ENCODE data around the gene NTM. TPM values are rescaled to one million over a fixed set of nuclear protein-coding genes. Genes with fewer than 3 reads are reported as not detected.

NTM gene
- total RNA-seq, 1 experiment from 2014 or later = not detected

- TF ChIP-seq SRF (IDR thresholded peaks at IDR 0.05; ENCODE audit: low read depth) = no peak
- Histone ChIP-seq H3K36me3 (ENCODE audit: control insufficient read depth in 1 of 2, insufficient read depth in 2 of 2, low read length in 2 of 2) (no peaks in the 10 kb centered on the region), H4K20me1 (ENCODE audit: insufficient read depth) (no peaks in the 10 kb centered on the region), H3K4me2 (ENCODE audit: low read length) (no peak overlapping the region), H3K4me1 (ENCODE audit: control insufficient read depth in 1 of 2, insufficient read depth in 2 of 2, low read length in 2 of 2) (no peaks in the 10 kb centered on the region), H3K4me3 (replicated peaks in 1 of 2; ENCODE audit: low read depth in 1 of 2, low read length in 2 of 2) (no peak overlapping the region), H3K27ac (ENCODE audit: low read depth, low read length) (no peak overlapping the region), H2AFZ (ENCODE audit: low read depth, low read length, poor library complexity, severe bottlenecking) (no peak overlapping the region), H3K9me2 (ENCODE audit: insufficient read depth) (no peaks in the 10 kb centered on the region), H3K79me2 (ENCODE audit: insufficient read depth, low read length) (no peaks in the 10 kb centered on the region), H3K9me3 (ENCODE audit: control insufficient read depth in 1 of 2, insufficient read depth in 1 of 2, low read depth in 1 of 2, low read length in 2 of 2) (no peaks in the 10 kb centered on the region; a peak in 1 of 4 replicates), H3K27me3 (ENCODE audit: insufficient read depth, low read length) (no peaks in the 10 kb centered on the region), H3K9ac (ENCODE audit: low read length) (no peak overlapping the region)
- POLR2A ChIA-PET = no interaction called here
- intact Hi-C loops (cut with micrococcal nuclease) = no loop called here
- BruUV-seq (replicated peaks) = no TSS peak
- RAD21 ChIA-PET (ENCODE audit: low non-redundant PET in 1 of 2, low total read pairs in 2 of 2, uncharacterized antibody in 2 of 2, unreplicated experiment in 2 of 2) = no interaction called here
- ATAC-seq (no peak), DNase-seq (ENCODE audit: low read depth, low spot score) (no peak)
- CTCF ChIA-PET = no interaction called here
These were observed 293.2 kb downstream of the NTM start for GRCh38 chr11:131663405-131664200.

GRCh38 chr11:131664293-131664692 lies 293.9 kb downstream of the NTM start:
- H3K27me3 ChIP-seq (ENCODE audit: insufficient read depth, low read length) = no peaks in the 10 kb centered on the region
- H3K9ac ChIP-seq (ENCODE audit: low read length) = no peak overlapping the region
- H3K9me2 ChIP-seq (ENCODE audit: insufficient read depth) = no peaks in the 10 kb centered on the region
- ChIA-PET POLR2A (no interaction called here), CTCF (no interaction called here), RAD21 (ENCODE audit: low non-redundant PET in 1 of 2, low total read pairs in 2 of 2, uncharacterized antibody in 2 of 2, unreplicated experiment in 2 of 2) (no interaction called here)
- TF ChIP-seq FOSL1 (IDR thresholded peaks at IDR 0.05; ENCODE audit: low read depth) = no peak
- no peak for TF ChIP-seq ATF3 (IDR thresholded peaks at IDR 0.05)
- H3K4me3 ChIP-seq (replicated peaks in 1 of 2; ENCODE audit: low read depth in 1 of 2, low read length in 2 of 2) = no peak overlapping the region
- no peak overlapping the region for H3K27ac ChIP-seq (ENCODE audit: low read depth, low read length)
- DNase-seq (ENCODE audit: low read depth, low spot score) = no peak
- no TSS peak for BruUV-seq (replicated peaks)
- no peaks in the 10 kb centered on the region for H4K20me1 ChIP-seq (ENCODE audit: insufficient read depth)
- no peaks in the 10 kb centered on the region for H3K36me3 ChIP-seq (ENCODE audit: control insufficient read depth in 1 of 2, insufficient read depth in 2 of 2, low read length in 2 of 2)
- no peaks in the 10 kb centered on the region; a peak in 1 of 4 replicates for H3K9me3 ChIP-seq (ENCODE audit: control insufficient read depth in 1 of 2, insufficient read depth in 1 of 2, low read depth in 1 of 2, low read length in 2 of 2)
- no peak for ATAC-seq
- H3K79me2 ChIP-seq (ENCODE audit: insufficient read depth, low read length) = no peaks in the 10 kb centered on the region
- intact Hi-C loops (cut with micrococcal nuclease) = no loop called here
- no peaks in the 10 kb centered on the region for H3K4me1 ChIP-seq (ENCODE audit: control insufficient read depth in 1 of 2, insufficient read depth in 2 of 2, low read length in 2 of 2)
- no peak overlapping the region for H2AFZ ChIP-seq (ENCODE audit: low read depth, low read length, poor library complexity, severe bottlenecking)
- no peak overlapping the region for H3K4me2 ChIP-seq (ENCODE audit: low read length)

Data from HCT116 (cell line).